ENCODE results near the gene THSD4.
"Not testable (repeated sequence)": the region's sequence is repeated elsewhere in the genome, so short reads cannot be mapped to it uniquely, and the experiment has no call there.

THSD4 gene

GRCh38 chr15:71301958-71302621, 186.8 kb downstream of the THSD4 start:
- FAIRE-seq = no peak
- DNase-seq (ENCODE audit: insufficient read length) = no peak
- no peak for TF ChIP-seq TAF1 (IDR thresholded peaks at IDR 0.05; ENCODE audit: borderline replicate concordance, low read depth, low read length)
- TF ChIP-seq POLR2AphosphoS5 (IDR thresholded peaks at IDR 0.05; ENCODE audit: low read depth, low read length) = no peak
- TF ChIP-seq POLR2A (IDR thresholded peaks at IDR 0.05; ENCODE audit: low read depth, low read length) = no peak

DNA sequence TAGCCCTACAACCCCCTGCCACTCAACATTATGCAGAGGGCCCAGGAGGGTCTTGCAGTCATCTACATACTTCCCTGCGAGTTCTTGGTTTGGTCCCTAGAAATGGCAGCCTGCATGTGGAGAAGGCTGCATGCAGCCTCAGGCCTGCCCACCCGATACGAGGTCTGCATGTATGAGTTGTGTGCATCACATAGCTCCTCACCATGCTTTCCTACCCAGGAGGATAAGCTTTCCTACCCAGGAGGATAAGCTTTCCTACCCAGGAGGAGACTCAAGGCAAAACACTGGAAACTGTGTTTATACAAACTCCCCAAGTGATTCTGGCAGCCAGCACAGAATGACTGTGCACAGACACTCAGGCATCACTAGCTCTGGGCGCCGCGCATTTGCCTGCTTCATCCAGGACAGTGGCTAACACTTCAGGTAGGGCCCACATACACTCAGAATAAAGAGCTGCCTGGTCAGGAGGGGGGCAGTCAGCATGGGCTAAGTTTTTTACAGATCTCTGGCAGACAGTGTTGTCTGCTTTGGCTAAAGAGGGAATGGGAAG, 187.7 kb downstream of the THSD4 start:
- no peak for DNase-seq (ENCODE audit: insufficient read length)
- FAIRE-seq = no peak
- TF ChIP-seq POLR2AphosphoS5 (IDR thresholded peaks at IDR 0.05; ENCODE audit: low read depth, low read length) (no peak), POLR2A (IDR thresholded peaks at IDR 0.05; ENCODE audit: low read depth, low read length) (no peak), TAF1 (IDR thresholded peaks at IDR 0.05; ENCODE audit: borderline replicate concordance, low read depth, low read length) (no peak)

DNA sequence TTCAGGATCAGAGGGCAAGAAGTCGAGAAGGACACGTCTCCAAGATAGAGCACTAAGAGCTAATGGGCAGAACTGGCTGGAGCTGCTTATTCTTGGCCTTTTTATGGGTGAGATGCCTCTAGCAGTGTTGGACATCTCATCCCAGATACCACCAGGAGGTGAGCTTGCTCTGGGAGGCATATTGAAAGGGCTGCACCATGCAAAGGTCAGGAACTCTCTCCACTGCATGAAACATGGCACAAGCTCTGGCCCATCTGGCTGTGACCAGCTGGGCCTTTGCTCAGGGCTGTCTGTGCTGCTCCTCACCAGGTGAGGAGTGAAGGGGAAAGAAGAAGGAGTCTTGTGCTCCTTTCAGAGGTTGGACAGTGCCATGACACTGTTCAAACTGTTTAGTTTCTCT, 188.7 kb downstream of the THSD4 start:
- no peak for DNase-seq (ENCODE audit: insufficient read length)
- no peak for TF ChIP-seq POLR2A (IDR thresholded peaks at IDR 0.05; ENCODE audit: low read depth, low read length)
- no peak for TF ChIP-seq TAF1 (IDR thresholded peaks at IDR 0.05; ENCODE audit: borderline replicate concordance, low read depth, low read length)
- TF ChIP-seq POLR2AphosphoS5 (IDR thresholded peaks at IDR 0.05; ENCODE audit: low read depth, low read length) = no peak
- FAIRE-seq = no peak

GRCh38 chr15:71304681-71305080, 189.4 kb downstream of the THSD4 start:
- DNase-seq (ENCODE audit: insufficient read length) (no peak), FAIRE-seq (no peak)
- TF ChIP-seq POLR2AphosphoS5 (IDR thresholded peaks at IDR 0.05; ENCODE audit: low read depth, low read length) = no peak
- TF ChIP-seq POLR2A (IDR thresholded peaks at IDR 0.05; ENCODE audit: low read depth, low read length) = no peak
- no peak for TF ChIP-seq TAF1 (IDR thresholded peaks at IDR 0.05; ENCODE audit: borderline replicate concordance, low read depth, low read length)

- TF ChIP-seq POLR2A (IDR thresholded peaks at IDR 0.05; ENCODE audit: low read depth, low read length) (no peak), POLR2AphosphoS5 (IDR thresholded peaks at IDR 0.05; ENCODE audit: low read depth, low read length) (no peak), TAF1 (IDR thresholded peaks at IDR 0.05; ENCODE audit: borderline replicate concordance, low read depth, low read length) (no peak)
- no peak for DNase-seq (ENCODE audit: insufficient read length)
- FAIRE-seq = no peak
Observed at GRCh38 chr15:71306538-71306937, 191.3 kb downstream of the THSD4 start.

DNA sequence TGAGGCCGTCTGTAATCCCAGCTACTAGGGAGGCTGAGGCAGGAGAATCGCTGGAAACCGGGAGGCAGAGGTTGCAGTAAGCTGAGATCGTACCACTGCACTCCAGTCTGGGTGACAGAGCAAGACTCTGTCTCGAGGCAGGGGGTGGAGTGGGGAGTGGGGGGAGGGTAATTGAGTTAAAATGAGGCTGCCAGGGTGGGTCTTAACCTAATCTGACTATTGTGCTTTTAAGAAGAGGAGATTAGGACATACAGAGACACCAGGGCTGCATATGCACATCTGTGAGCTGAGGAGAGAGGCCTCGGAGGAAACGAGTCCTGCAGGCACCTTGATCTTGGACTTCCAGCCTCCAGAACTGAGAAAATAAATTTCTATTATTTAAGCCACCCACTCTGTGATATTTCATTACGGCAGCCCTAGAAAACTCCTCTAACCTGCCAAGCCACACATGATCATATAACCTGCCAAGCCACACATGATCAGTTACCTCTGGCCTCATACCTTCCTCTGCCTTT, 197.0 kb downstream of the THSD4 start:
- TF ChIP-seq POLR2A (IDR thresholded peaks at IDR 0.05; ENCODE audit: low read depth, low read length) = no peak
- TF ChIP-seq TAF1 (IDR thresholded peaks at IDR 0.05; ENCODE audit: borderline replicate concordance, low read depth, low read length) = no peak
- no peak for TF ChIP-seq POLR2AphosphoS5 (IDR thresholded peaks at IDR 0.05; ENCODE audit: low read depth, low read length)
- DNase-seq (ENCODE audit: insufficient read length) (no peak), FAIRE-seq (no peak)

DNA sequence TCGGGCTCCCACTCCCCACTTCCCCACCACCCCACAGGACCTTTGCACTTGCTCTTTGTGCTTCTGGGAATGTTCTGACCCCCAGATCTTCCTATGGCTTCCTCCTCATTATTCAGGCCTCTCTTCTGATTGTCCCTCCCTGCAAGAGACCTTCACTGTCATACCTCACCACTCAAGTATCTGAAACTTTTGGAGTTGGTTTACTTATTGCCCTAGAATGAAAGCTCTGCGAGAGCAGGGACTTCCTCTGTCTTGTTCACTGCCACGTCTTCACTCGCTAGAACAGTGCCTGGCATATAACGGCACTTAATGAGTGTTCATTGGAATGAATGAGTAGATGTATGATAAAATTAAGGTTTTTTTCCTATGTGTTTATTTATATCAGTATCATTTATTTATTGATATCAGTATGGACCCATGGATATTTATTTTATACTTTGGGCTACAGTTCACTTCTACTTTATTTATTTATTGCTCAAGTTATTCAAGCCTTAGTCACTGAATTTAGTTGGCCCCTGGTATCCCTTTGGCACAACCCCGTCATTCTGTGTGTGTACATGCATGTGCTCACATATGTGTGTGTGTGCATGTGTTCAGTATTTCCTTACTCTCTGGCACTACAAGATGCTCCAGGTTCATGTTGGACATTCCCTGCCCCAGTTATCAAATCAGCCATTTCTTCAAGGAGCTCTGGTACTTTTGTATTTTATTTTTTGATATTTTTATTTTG, 197.6 kb downstream of the THSD4 start:
- FAIRE-seq = no peak
- no peak for DNase-seq (ENCODE audit: insufficient read length)
- no peak for TF ChIP-seq POLR2A (IDR thresholded peaks at IDR 0.05; ENCODE audit: low read depth, low read length)
- TF ChIP-seq POLR2AphosphoS5 (IDR thresholded peaks at IDR 0.05; ENCODE audit: low read depth, low read length) = no peak
- no peak for TF ChIP-seq TAF1 (IDR thresholded peaks at IDR 0.05; ENCODE audit: borderline replicate concordance, low read depth, low read length)

GRCh38 chr15:71313806-71314205, 198.5 kb downstream of the THSD4 start:
- no peak for FAIRE-seq
- no peak for TF ChIP-seq POLR2AphosphoS5 (IDR thresholded peaks at IDR 0.05; ENCODE audit: low read depth, low read length)
- TF ChIP-seq TAF1 (IDR thresholded peaks at IDR 0.05; ENCODE audit: borderline replicate concordance, low read depth, low read length) = no peak
- TF ChIP-seq POLR2A (IDR thresholded peaks at IDR 0.05; ENCODE audit: low read depth, low read length) = no peak
- no peak for DNase-seq (ENCODE audit: insufficient read length)

GRCh38 chr15:71314956-71315537, 199.8 kb downstream of the THSD4 start:
- FAIRE-seq = no peak
- no peak for DNase-seq (ENCODE audit: insufficient read length)
- TF ChIP-seq POLR2A (IDR thresholded peaks at IDR 0.05; ENCODE audit: low read depth, low read length) = no peak
- TF ChIP-seq TAF1 (IDR thresholded peaks at IDR 0.05; ENCODE audit: borderline replicate concordance, low read depth, low read length) = no peak
- no peak for TF ChIP-seq POLR2AphosphoS5 (IDR thresholded peaks at IDR 0.05; ENCODE audit: low read depth, low read length)

DNA sequence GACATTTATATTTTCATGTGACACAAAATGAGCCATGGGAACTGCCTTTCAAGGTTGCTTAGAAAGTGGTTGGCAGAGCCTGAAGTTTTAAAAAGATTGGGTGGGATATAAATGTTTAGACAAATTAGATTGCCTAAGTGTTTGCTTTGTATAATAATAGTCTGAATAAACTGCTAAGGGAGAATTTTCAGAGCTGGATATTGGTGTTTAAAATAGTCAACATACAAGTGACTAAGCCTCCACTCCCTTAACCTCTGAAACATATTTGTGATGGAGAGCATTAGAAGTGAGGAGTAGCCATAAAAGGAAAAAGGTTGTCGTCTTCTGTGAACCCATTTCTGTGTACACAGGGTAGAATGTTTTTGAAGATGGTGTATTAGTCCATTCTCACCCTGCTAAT, 201.6 kb downstream of the THSD4 start:
- no peak for DNase-seq (ENCODE audit: insufficient read length)
- TF ChIP-seq POLR2A (IDR thresholded peaks at IDR 0.05; ENCODE audit: low read depth, low read length) = no peak
- no peak for TF ChIP-seq POLR2AphosphoS5 (IDR thresholded peaks at IDR 0.05; ENCODE audit: low read depth, low read length)
- TF ChIP-seq TAF1 (IDR thresholded peaks at IDR 0.05; ENCODE audit: borderline replicate concordance, low read depth, low read length) = no peak
- no peak for FAIRE-seq

DNA sequence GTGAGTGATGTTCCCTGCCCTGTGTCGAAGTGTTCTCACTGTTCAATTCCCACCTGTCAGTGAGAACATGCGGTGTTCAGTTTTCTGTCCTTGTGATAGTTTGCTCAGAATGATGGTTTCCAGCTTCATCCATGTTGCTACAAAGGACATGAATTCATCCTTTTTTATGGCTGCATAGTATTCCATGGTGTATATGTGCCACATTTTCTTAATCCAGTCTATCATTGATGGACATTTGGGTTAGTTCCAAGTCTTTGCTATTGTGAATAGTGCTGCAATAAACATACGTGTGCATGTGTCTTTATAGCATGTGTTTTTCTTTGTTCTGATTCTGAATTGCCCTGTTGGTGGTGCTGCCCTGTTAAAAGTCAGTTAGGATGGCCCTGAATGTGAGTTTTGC, 204.2 kb downstream of the THSD4 start:
- FAIRE-seq; DNase-seq (ENCODE audit: insufficient read length): not testable (repeated sequence)
